Adrenal gland (tissue), 5 donors: ENCODE results near the gene HIVEP3.

Source experiments
- POLR2A ChIP-seq, 2 donors: fragments of 450-650 bp; IDR thresholded peaks; one replicate each; pipeline ENCODE4 v1.6.1; 2017; ENCODE audit warnings: antibody characterized with exemption in 2 of 2, mild to moderate bottlenecking in 2 of 2, moderate library complexity in 1 of 2
- TF ChIP-seq, protein P1 (sequence below), 6 experiments: fragments of 450-650 bp in 4 of 6; fragments of 200-600 bp in 2 of 6; sonication (generic) in 1 of 6; IDR thresholded peaks; 1 replicate in 5 of 6; 2 replicates in 1 of 6; pipeline versions ENCODE4 v1.5.1 to v1.8.0; 2016 to 2021; ENCODE audit warnings: antibody characterized with exemption in 6 of 6, mild to moderate bottlenecking in 2 of 6, moderate library complexity in 1 of 6
- donor health status: DM: no; HTN: no; CAD: no.

GRCh38 chr1:41621791-41622190 is 296.9 kb downstream of the HIVEP3 start:
- TF ChIP-seq, protein P1, sequence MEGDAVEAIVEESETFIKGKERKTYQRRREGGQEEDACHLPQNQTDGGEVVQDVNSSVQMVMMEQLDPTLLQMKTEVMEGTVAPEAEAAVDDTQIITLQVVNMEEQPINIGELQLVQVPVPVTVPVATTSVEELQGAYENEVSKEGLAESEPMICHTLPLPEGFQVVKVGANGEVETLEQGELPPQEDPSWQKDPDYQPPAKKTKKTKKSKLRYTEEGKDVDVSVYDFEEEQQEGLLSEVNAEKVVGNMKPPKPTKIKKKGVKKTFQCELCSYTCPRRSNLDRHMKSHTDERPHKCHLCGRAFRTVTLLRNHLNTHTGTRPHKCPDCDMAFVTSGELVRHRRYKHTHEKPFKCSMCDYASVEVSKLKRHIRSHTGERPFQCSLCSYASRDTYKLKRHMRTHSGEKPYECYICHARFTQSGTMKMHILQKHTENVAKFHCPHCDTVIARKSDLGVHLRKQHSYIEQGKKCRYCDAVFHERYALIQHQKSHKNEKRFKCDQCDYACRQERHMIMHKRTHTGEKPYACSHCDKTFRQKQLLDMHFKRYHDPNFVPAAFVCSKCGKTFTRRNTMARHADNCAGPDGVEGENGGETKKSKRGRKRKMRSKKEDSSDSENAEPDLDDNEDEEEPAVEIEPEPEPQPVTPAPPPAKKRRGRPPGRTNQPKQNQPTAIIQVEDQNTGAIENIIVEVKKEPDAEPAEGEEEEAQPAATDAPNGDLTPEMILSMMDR (IDR thresholded peaks at IDR 0.05): no peak
- TF ChIP-seq POLR2A (IDR thresholded peaks at IDR 0.05): no peak
